Spinal cord (tissue), 10 donors: ENCODE results near the gene GALNT2. TPM values are rescaled to one million over a fixed set of nuclear protein-coding genes. Genes with fewer than 3 reads are reported as not detected.

Source experiments
- DNase-seq, 6 donors: peaks; one replicate each; pipeline versions ENCODE4 v3.0.0 to v3.0.0-alpha.2; 2013 to 2015; ENCODE audit warnings: low spot score in 6 of 6, low read depth in 4 of 6
- H3K27ac ChIP-seq: one replicate; pipeline ENCODE4 v1.5.1; 2013; ENCODE audit warnings: low read depth, low read length, control low read depth
- H3K27me3 ChIP-seq: one replicate; pipeline ENCODE4 v1.6.1; 2013; ENCODE audit warnings: low read length; ENCODE audit not compliant: control insufficient read depth, insufficient read depth
- H3K36me3 ChIP-seq: one replicate; pipeline ENCODE4 v1.6.1; 2013; ENCODE audit warnings: low read length; ENCODE audit not compliant: control insufficient read depth, insufficient read depth
- H3K4me1 ChIP-seq: one replicate; pipeline ENCODE4 v1.6.1; 2013; ENCODE audit warnings: low read length; ENCODE audit not compliant: control insufficient read depth, insufficient read depth
- H3K4me3 ChIP-seq: one replicate; pipeline ENCODE4 v1.5.1; 2013; ENCODE audit warnings: low read depth, low read length, control low read depth
- H3K9me3 ChIP-seq: one replicate; pipeline ENCODE4 v1.6.1; 2013; ENCODE audit warnings: low read length; ENCODE audit not compliant: control insufficient read depth, insufficient read depth
- WGBS: methylation state at CpG from one replicate; pipeline ENCODE4 v1.1.5; 2013; ENCODE audit warnings: missing lambda C conversion rate; ENCODE audit not compliant: insufficient coverage; 5-methylcytosine and 5-hydroxymethylcytosine counted together
- polyA plus RNA-seq, 2 donors: library from polyadenylated mRNA; unstranded; fragments of 120-200 nt; gene quantifications; one replicate each; pipeline ENCODE4 v1.2.1, GENCODE V29; 2013; ENCODE audit not compliant: insufficient read length in 2 of 2
- total RNA-seq, 2 donors: library from RNA; depleted of rRNA in 1 of 2; stranded (reverse); fragments of 120-200 nt in 1 of 2; fragments of >200 nt in 1 of 2; gene quantifications; one replicate each; pipeline versions ENCODE4 v1.2.3 to v1.2.4, GENCODE V29; 2013 to 2014
- donor health status: healthy.

GALNT2 gene
- total and polyA plus RNA-seq, 4 donors, result 34.2 to 59.4 (median 47.7) TPM

- H3K36me3 ChIP-seq, result peaks cover 15% of the 10 kb centered on the region
- H3K27me3 ChIP-seq, result no peaks in the 10 kb centered on the region
- H3K9me3 ChIP-seq, result no peaks in the 10 kb centered on the region
- WGBS, result no CpG with 5 or more reads among the region's 2 CpGs
- no peak overlapping the region for H3K4me3 ChIP-seq
- peaks cover 17% of the 10 kb centered on the region for H3K4me1 ChIP-seq
- DNase-seq, result peak in 1 of 6 donors; percentile 48
- H3K27ac ChIP-seq, result no peak overlapping the region
These were observed 139.2 kb downstream of the GALNT2 start for GRCh38 chr1:230206207-230206606.

GRCh38 chr1:230206976-230207375 lies 139.9 kb downstream of the GALNT2 start:
- Histone ChIP-seq H3K4me3 (no peak overlapping the region), H3K9me3 (no peaks in the 10 kb centered on the region), H3K27ac (no peak overlapping the region), H3K4me1 (peaks cover 18% of the 10 kb centered on the region), H3K27me3 (no peaks in the 10 kb centered on the region), H3K36me3 (peaks cover 15% of the 10 kb centered on the region)
- no CpG with 5 or more reads among the region's 4 CpGs for WGBS
- DNase-seq, result no peak

GRCh38 chr1:230207598-230207997 lies 140.6 kb downstream of the GALNT2 start:
- Histone ChIP-seq H3K4me1 (peaks cover 18% of the 10 kb centered on the region), H3K4me3 (no peak overlapping the region), H3K27ac (no peak overlapping the region), H3K27me3 (no peaks in the 10 kb centered on the region), H3K36me3 (peaks cover 15% of the 10 kb centered on the region), H3K9me3 (no peaks in the 10 kb centered on the region)
- WGBS, result no CpG with 5 or more reads among the region's 6 CpGs
- no peak for DNase-seq

- peaks cover 18% of the 10 kb centered on the region for H3K4me1 ChIP-seq
- WGBS, result 88% methylated on average over 8 of the region's 10 CpGs
- no peak overlapping the region for H3K27ac ChIP-seq
- DNase-seq, result no peak
- H3K36me3 ChIP-seq, result peaks cover 9% of the 10 kb centered on the region
- no peak overlapping the region for H3K4me3 ChIP-seq
- no peaks in the 10 kb centered on the region for H3K9me3 ChIP-seq
- no peaks in the 10 kb centered on the region for H3K27me3 ChIP-seq
These were observed 141.7 kb downstream of the GALNT2 start for GRCh38 chr1:230208619-230209261.

- H3K4me3 ChIP-seq, result no peak overlapping the region
- H3K27me3 ChIP-seq, result no peaks in the 10 kb centered on the region
- no peak for DNase-seq
- no CpG with 5 or more reads among the region's 4 CpGs for WGBS
- H3K4me1 ChIP-seq, result peaks cover 19% of the 10 kb centered on the region
- peak overlapping the region; percentile 29 for H3K27ac ChIP-seq
- H3K36me3 ChIP-seq, result peaks cover 3% of the 10 kb centered on the region
- no peaks in the 10 kb centered on the region for H3K9me3 ChIP-seq
These were observed 143.4 kb downstream of the GALNT2 start for GRCh38 chr1:230210326-230210980.

- H3K36me3 ChIP-seq, result no peaks in the 10 kb centered on the region
- DNase-seq, result no peak
- no peak overlapping the region for H3K27ac ChIP-seq
- H3K27me3 ChIP-seq, result no peaks in the 10 kb centered on the region
- H3K9me3 ChIP-seq, result no peaks in the 10 kb centered on the region
- 75% methylated on average over 11 of the region's 13 CpGs for WGBS
- H3K4me1 ChIP-seq, result peaks cover 19% of the 10 kb centered on the region
- no peak overlapping the region for H3K4me3 ChIP-seq
These were observed 143.9 kb downstream of the GALNT2 start for GRCh38 chr1:230210981-230211336.

- Histone ChIP-seq H3K4me1 (peaks cover 19% of the 10 kb centered on the region), H3K27ac (no peak overlapping the region), H3K27me3 (no peaks in the 10 kb centered on the region), H3K36me3 (no peaks in the 10 kb centered on the region), H3K9me3 (no peaks in the 10 kb centered on the region), H3K4me3 (no peak overlapping the region)
- WGBS, result 96% methylated on average over 3 of the region's 8 CpGs
- no peak for DNase-seq
These were observed 144.6 kb downstream of the GALNT2 start for GRCh38 chr1:230211436-230212145.

GRCh38 chr1:230212405-230212936 lies 145.4 kb downstream of the GALNT2 start:
- Histone ChIP-seq H3K4me1 (peaks cover 19% of the 10 kb centered on the region), H3K9me3 (no peaks in the 10 kb centered on the region), H3K4me3 (no peak overlapping the region), H3K27ac (no peak overlapping the region), H3K36me3 (no peaks in the 10 kb centered on the region), H3K27me3 (no peaks in the 10 kb centered on the region)
- WGBS, result 62% methylated on average over 2 of the region's 7 CpGs
- DNase-seq, result peak in 1 of 6 donors; percentile 55

- Histone ChIP-seq H3K4me1 (peaks cover 9% of the 10 kb centered on the region), H3K4me3 (no peak overlapping the region), H3K27me3 (no peaks in the 10 kb centered on the region), H3K9me3 (no peaks in the 10 kb centered on the region), H3K27ac (no peak overlapping the region), H3K36me3 (no peaks in the 10 kb centered on the region)
- DNase-seq, result peak in 5 of 6 donors; percentile 17 to 71 (median 29)
- WGBS, result 60% methylated on average over 1 of the region's 7 CpGs
These were observed 148.0 kb downstream of the GALNT2 start for GRCh38 chr1:230215031-230215430.
